ENCODE data around the gene MRPL53.

The MRPL53 gene

DNA sequence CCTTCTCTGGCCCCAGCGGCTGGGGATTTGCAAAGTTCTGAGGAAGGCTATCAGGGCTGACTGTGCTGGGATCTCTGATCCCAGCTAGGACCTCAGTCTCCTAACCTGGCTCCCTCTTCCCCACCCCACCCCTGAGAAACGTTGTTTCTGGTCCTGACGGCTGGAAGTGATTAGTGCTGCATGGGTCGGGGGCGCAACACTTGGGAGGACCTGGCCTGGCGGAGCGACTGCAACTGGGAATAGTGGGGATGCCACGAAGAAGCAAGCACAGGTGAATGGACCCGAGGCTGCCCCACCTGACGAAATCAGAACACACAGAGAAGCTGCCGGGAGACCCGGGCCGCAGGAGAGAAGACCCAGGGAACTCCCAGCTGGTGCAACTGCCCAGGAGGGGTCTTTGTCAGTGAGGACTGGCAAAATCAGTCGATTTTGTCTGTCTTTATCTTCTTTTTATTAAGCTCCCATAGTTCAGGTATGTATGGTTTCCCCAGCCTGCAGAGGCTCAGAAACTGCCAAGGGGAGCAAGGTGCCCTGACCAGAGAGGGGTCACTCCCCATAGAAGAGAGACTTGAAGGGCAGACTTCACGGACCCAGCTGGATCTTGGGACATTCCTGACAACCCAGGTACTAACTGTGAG, 27.6 kb upstream of the MRPL53 start:
- peaks cover 0 to 45% (median 15%) of the 10 kb centered on the region in 10 experiments; a peak in 18 of 20 replicates for H3K4me1 ChIP-seq
- H3K27ac ChIP-seq: no peak overlapping the region
- H3K27me3 ChIP-seq: peaks cover 88 to 100% (median 97%) of the 10 kb centered on the region in 11 experiments
- H3K4me3 ChIP-seq: no peak overlapping the region
- no peak for TF ChIP-seq Cebpa-rat (IDR thresholded peaks at IDR 0.05)
- peaks cover 0 to 56% (median 17%) of the 10 kb centered on the region in 11 experiments; a peak in 13 of 22 replicates for H4K20me1 ChIP-seq
- H3K4me2 ChIP-seq: no peak overlapping the region
- peaks cover under 1 to 18% (median 10%) of the 10 kb centered on the region in 11 experiments; a peak in 14 of 22 replicates for H3K36me3 ChIP-seq
- peaks cover 0 to 10% (median 0%) of the 10 kb centered on the region in 11 experiments; a peak in 1 of 22 replicates for H3K9me3 ChIP-seq (replicated peaks in 1 of 11)
- H3K9ac ChIP-seq: no peak overlapping the region

DNA sequence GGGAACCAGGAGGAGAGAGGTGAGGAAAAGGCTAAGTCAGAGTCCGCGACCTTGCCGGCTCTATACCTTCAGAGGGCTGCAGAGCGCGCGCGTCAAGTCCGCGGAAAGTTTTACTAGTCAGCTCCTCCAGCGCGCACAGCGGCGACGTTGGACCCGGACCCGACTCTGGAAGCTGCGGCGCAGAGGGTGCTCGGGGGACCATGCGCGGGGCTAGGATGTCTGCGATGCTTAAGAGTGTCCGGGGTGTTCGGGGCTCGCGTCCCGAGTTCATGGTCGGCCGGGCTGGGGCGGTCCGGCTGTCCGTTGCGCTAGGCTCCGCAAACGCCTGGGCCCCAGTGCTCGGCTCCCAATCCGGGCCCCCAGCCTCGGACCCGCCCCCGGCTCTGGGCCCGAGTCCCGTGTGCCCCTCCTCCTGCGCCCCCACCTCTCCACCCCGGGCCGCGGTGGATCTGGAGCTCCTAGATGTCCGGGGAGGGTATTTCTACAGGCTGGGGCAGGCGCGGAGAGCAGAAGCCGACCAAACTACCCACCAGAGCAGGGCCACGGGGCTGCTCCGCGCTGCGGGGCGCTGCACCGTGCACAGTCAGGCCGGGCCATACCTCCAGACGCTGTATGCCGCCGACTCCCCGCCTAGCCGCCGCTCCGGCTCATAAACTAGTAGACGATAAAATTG, 26.9 kb upstream of the MRPL53 start, which contains the start of gene LBX2:
Gene LBX2, minus strand, starts transcription at position 337 of the 673 bp plus-strand sequence. Its CDS starts 66 bp downstream, at position 271.
- H3K27me3 ChIP-seq: peaks cover 84 to 94% (median 90%) of the 10 kb centered on the region in 11 experiments
- peaks cover 2 to 19% (median 9%) of the 10 kb centered on the region in 11 experiments; a peak in 15 of 22 replicates for H3K36me3 ChIP-seq
- no peak within 1 kb of the TSS for H3K27ac ChIP-seq
- peaks cover 0 to 56% (median 17%) of the 10 kb centered on the region in 11 experiments; a peak in 13 of 22 replicates for H4K20me1 ChIP-seq
- H3K4me1 ChIP-seq: peaks cover 0 to 39% (median 14%) of the 10 kb centered on the region in 10 experiments; a peak in 18 of 20 replicates
- H3K4me2 ChIP-seq: peak within 1 kb of the TSS in 2 of 11 experiments; percentile 5 to 6; a peak in 1 of 22 replicates
- peaks cover 0 to 10% (median 0%) of the 10 kb centered on the region in 11 experiments; a peak in 1 of 22 replicates for H3K9me3 ChIP-seq (replicated peaks in 1 of 11)
- H3K9ac ChIP-seq: no peak within 1 kb of the TSS
- TF ChIP-seq Cebpa-rat (IDR thresholded peaks at IDR 0.05): no peak
- 0 out of 20 replicates have a peak within 1 kb of the TSS, but pooled peaks of 1 of the 10 experiments have one; percentile 5 for H3K4me3 ChIP-seq

DNA sequence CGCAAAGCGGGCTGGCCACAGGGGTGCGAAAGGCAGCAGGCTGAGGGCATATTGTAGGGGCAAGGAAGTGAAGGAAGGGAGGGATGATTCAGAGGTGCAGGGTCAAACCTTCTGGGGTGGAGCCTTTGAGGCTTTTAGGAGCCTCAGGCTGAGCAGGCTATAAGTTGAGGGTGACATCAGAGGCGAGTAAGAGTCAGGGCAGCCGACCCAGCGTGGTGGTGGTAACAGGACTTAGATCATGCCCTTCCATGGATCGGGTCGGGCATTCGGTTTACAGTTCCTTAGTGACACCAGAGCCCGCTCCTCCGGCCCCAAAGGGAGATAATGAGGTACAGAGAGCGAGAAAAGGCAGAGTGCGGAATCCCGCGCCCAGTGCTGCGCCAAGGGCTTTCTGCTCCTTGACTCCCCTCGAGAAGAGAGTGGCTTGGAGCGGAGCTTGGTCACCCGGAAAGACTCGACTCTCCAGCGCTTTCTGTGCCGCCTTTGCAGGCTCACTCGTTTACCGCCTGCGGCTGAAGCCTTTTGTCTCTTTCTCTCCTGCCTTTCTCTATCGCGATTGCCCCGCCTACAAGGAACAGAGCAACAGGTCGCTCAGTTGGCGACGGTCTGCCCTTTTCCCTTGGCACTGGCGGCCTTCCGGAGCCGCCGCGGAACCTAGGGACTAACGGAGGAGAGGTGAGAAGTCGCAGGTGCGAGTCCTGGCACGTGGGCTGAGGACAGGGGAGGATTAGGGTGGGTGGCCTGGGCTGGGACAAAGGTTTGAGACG, 26.2 kb upstream of the MRPL53 start:
- Histone ChIP-seq H3K27me3 (peaks cover 77 to 87% (median 83%) of the 10 kb centered on the region in 11 experiments), H3K4me2 (peak overlapping the region in 2 of 11 experiments; percentile 5 to 6; a peak in 2 of 22 replicates), H4K20me1 (peaks cover 0 to 56% (median 17%) of the 10 kb centered on the region in 11 experiments; a peak in 14 of 22 replicates), H3K4me1 (peaks cover 0 to 32% (median 14%) of the 10 kb centered on the region in 10 experiments; a peak in 18 of 20 replicates), H3K36me3 (peaks cover 5 to 23% (median 14%) of the 10 kb centered on the region in 11 experiments), H3K4me3 (0 out of 20 replicates have a peak overlapping the region, but pooled peaks of 1 of the 10 experiments have one; percentile 5), H3K9me3 (replicated peaks in 1 of 11) (peaks cover 0 to 10% (median 0%) of the 10 kb centered on the region in 11 experiments; a peak in 1 of 22 replicates), H3K9ac (no peak overlapping the region), H3K27ac (no peak overlapping the region)
- TF ChIP-seq Cebpa-rat (IDR thresholded peaks at IDR 0.05): no peak

DNA sequence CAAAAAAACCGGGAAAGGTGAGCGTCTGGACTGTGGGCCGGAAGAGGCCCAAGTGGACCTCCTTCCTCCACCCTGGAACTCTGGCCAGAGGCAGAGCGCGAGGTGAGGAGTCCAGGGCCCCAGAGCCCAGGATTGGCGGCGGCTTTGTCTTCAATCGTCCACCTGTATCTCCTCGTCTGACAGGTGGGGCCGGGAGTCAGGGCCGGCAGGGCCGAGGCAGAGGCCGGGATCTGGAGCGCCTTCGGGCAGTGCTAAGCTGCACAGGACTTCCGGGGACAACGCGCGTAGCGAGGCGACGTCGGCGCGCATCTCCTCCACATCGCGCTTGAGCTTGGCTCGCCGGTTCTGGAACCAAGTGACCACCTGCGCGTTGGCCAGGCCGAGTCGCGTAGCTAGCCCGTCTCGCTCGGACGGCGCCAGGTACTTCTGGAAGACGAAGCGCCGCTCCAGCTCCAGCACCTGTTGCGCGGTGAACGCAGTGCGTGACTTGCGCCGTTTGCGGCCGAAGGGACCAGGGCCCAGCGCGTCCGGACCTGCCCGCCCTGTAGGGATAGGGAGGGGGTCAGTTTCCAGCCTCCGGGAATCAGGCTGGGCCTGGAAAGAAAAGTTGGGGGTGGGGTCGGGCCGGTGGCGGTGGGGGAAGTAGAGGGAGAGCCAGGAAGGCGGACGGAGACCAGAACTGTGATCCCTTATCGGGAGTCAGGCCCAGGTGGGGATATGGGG, 25.5 kb upstream of the MRPL53 start:
- no peak for TF ChIP-seq Cebpa-rat (IDR thresholded peaks at IDR 0.05)
- peaks cover 13 to 30% (median 21%) of the 10 kb centered on the region in 11 experiments for H3K36me3 ChIP-seq
- H3K27ac ChIP-seq: no peak overlapping the region
- H3K9me3 ChIP-seq (replicated peaks in 1 of 11): peaks cover 0 to 10% (median 0%) of the 10 kb centered on the region in 11 experiments; a peak in 1 of 22 replicates
- H3K4me1 ChIP-seq: peaks cover 0 to 24% (median 8%) of the 10 kb centered on the region in 10 experiments; a peak in 17 of 20 replicates
- H3K4me2 ChIP-seq: peak overlapping the region in 2 of 11 experiments; percentile 5 to 6; a peak in 2 of 22 replicates
- H3K4me3 ChIP-seq: 0 out of 20 replicates have a peak overlapping the region, but pooled peaks of 1 of the 10 experiments have one; percentile 5
- peaks cover 69 to 79% (median 76%) of the 10 kb centered on the region in 11 experiments for H3K27me3 ChIP-seq
- H4K20me1 ChIP-seq: peaks cover 0 to 57% (median 17%) of the 10 kb centered on the region in 11 experiments; a peak in 14 of 22 replicates
- H3K9ac ChIP-seq: no peak overlapping the region

DNA sequence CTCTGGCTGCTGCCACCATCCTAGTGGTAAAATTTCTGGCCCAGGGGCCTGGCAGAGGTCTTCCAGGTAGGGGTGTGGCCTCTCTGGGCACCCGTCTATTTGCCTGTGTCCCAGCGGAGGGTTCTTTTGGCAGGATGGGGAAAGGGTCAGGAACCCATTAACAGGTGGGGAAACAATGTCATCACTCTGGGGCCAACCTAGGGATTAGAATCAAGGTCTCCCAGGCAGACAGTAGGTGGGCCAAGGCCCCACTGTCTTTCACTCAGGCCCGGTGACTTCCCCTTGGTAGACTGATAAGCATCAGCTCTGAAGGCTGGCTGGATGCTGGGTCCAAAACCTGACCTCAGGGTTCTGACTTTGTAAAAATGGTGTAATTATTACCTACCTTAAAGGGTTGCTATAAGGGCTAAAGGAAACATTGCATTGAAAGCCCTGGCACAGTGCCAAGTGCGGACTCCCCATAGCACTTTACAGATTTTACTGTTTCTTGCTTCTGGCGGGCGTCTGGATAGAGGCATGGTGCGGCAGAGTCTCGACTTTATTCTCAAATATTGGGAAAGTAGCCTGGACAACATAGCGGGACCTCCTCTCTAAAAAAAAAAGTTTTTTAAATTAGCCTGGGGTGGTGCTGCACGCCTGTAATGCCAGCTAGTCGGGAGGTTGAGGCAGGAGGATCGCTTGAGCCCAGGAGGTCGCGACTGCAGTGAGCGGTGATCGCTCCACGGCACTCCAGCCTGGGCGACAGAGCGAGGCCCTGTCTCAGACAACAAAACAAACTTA, 24.7 kb upstream of the MRPL53 start:
- Histone ChIP-seq H3K27ac (no peak overlapping the region), H3K27me3 (peaks cover 62 to 72% (median 68%) of the 10 kb centered on the region in 11 experiments), H3K9me3 (replicated peaks in 1 of 11) (peaks cover 0 to 10% (median 0%) of the 10 kb centered on the region in 11 experiments; a peak in 1 of 22 replicates), H3K4me3 (no peak overlapping the region), H4K20me1 (peaks cover 0 to 64% (median 15%) of the 10 kb centered on the region in 11 experiments; a peak in 15 of 22 replicates), H3K36me3 (peaks cover 20 to 38% (median 28%) of the 10 kb centered on the region in 11 experiments), H3K4me2 (no peak overlapping the region), H3K9ac (no peak overlapping the region), H3K4me1 (peaks cover 0 to 17% (median under 1%) of the 10 kb centered on the region in 10 experiments; a peak in 8 of 20 replicates)
- TF ChIP-seq Cebpa-rat (IDR thresholded peaks at IDR 0.05): no peak

DNA sequence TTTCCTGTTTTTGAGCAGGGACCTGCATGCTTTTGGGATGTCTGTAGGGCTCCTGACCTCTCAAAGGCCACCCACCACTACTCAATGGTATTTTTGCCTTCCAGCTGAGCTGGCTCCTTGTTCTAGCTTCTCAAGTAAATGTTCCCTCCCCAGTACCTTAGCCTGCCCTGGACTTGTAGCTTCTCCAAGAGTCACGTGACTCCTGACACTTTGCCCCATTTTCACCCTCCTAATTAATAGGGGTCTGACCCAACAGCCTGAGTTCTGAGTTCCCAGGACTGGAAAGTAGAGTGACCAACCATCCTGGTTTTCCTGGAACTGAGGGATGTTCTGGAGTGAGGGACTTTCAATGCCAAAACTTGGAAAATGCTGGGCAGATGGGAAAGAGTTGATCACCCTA, 23.0 kb upstream of the MRPL53 start:
- H3K4me1 ChIP-seq: peaks cover 0 to 12% (median 0%) of the 10 kb centered on the region in 10 experiments; a peak in 4 of 20 replicates
- peaks cover 44 to 55% (median 51%) of the 10 kb centered on the region in 11 experiments for H3K27me3 ChIP-seq
- H3K36me3 ChIP-seq: peaks cover 38 to 55% (median 46%) of the 10 kb centered on the region in 11 experiments
- no peak overlapping the region for H3K9ac ChIP-seq
- no peak overlapping the region for H3K4me2 ChIP-seq
- H4K20me1 ChIP-seq: peaks cover 0 to 53% (median 11%) of the 10 kb centered on the region in 11 experiments; a peak in 15 of 22 replicates
- no peak overlapping the region for H3K27ac ChIP-seq
- H3K9me3 ChIP-seq (replicated peaks in 1 of 11): peaks cover 0 to 10% (median 0%) of the 10 kb centered on the region in 11 experiments; a peak in 1 of 22 replicates
- no peak overlapping the region for H3K4me3 ChIP-seq
- TF ChIP-seq Cebpa-rat (IDR thresholded peaks at IDR 0.05): no peak

DNA sequence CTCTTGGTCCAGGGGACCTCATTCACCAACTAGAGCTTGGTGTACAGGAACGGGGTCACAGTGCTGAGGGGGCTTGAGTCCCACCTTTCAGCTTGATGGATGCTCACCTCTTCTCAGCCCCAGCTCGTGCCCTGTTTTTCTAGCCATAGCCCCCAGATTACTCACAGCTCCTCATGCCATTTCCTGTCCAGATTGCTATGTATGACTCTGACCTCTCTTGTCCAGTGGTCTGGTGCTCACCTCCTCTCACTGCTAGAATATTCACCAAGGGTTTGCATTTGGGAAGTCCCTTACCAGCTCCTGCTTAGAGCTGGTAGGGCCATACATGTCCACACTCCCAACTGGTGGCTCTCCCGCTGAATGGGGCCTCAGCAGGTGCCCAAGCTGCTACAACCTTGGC, 21.1 kb upstream of the MRPL53 start:
- Histone ChIP-seq H3K4me1 (peaks cover 0 to 9% (median 0%) of the 10 kb centered on the region in 10 experiments; a peak in 4 of 20 replicates), H3K36me3 (peaks cover 43 to 74% (median 61%) of the 10 kb centered on the region in 11 experiments), H3K4me3 (no peak overlapping the region), H3K4me2 (no peak overlapping the region), H3K9me3 (replicated peaks in 1 of 11) (peaks cover 0 to 5% (median 0%) of the 10 kb centered on the region in 11 experiments; a peak in 1 of 22 replicates), H3K27me3 (peaks cover 25 to 36% (median 32%) of the 10 kb centered on the region in 11 experiments), H4K20me1 (peaks cover 0 to 54% (median 6%) of the 10 kb centered on the region in 11 experiments; a peak in 13 of 22 replicates), H3K9ac (no peak overlapping the region), H3K27ac (no peak overlapping the region)
- no peak for TF ChIP-seq Cebpa-rat (IDR thresholded peaks at IDR 0.05)
